B cell (primary cell): ENCODE measurements around the gene SLC6A6. TPM values are rescaled to one million over a fixed set of nuclear protein-coding genes. Genes with fewer than 3 reads are reported as not detected.

ENCODE experiments used
- ATAC-seq: fragments of 200-7000 bp; cut with Tn5 transposase; one replicate; pipeline ENCODE4 v1.10.0; 2021; ENCODE audit warnings: low read depth, mild to moderate bottlenecking, moderate number of reproducible peaks, moderate library complexity
- CTCF ChIA-PET: fragments of 350-600 bp; sonication (Branson Sonifier 250); formaldehyde crosslinking; loops from one replicate; lab custom pipeline; 2021; ENCODE audit warnings: antibody characterized with exemption, inconsistent platforms; lab: Charles Lee
- POLR2A ChIA-PET: fragments of 350-600 bp; sonication (Branson Sonifier 250); formaldehyde crosslinking; loops from one replicate; lab custom pipeline; 2021; ENCODE audit warnings: antibody characterized with exemption; lab: Charles Lee
- DNase-seq: peaks from one replicate; pipeline ENCODE4 v3.0.0; 2013
- H2AFZ ChIP-seq: 2 replicates; pipeline ENCODE4 v1.6.1; 2012; ENCODE audit warnings: mild to moderate bottlenecking, low read depth, low read length; ENCODE audit not compliant: insufficient read depth, poor library complexity, severe bottlenecking
- H3K27ac ChIP-seq, 2 donors: 1 replicate in 1 of 2; 2 replicates in 1 of 2; pipeline ENCODE4 v1.5.1; 2012 to 2013; ENCODE audit warnings: low read length in 2 of 2, mild to moderate bottlenecking in 2 of 2, moderate library complexity in 1 of 2
- H3K27me3 ChIP-seq, 4 experiments: fragments of 200-600 bp in 1 of 4; sonication (generic) in 1 of 4; replicated peaks in 1 of 4; 1 replicate in 2 of 4; 2 replicates in 2 of 4; pipeline versions ENCODE4 v1.6.1 to v1.7.0; 2013 to 2016; ENCODE audit warnings: low read length in 3 of 4, mild to moderate bottlenecking in 2 of 4, mixed read lengths in 1 of 4, moderate library complexity in 1 of 4; ENCODE audit not compliant: insufficient read depth in 4 of 4, control insufficient read depth in 3 of 4; ENCODE audit errors: control extremely low read depth in 1 of 4
- H3K36me3 ChIP-seq, 2 experiments: replicated peaks in 1 of 2; 1 replicate in 1 of 2; 2 replicates in 1 of 2; pipeline versions ENCODE4 v1.6.1 to v1.7.1; 2013; ENCODE audit warnings: low read length in 1 of 2; ENCODE audit not compliant: insufficient read depth in 2 of 2, control insufficient read depth in 1 of 2; ENCODE audit errors: control extremely low read depth in 1 of 2, extremely low read depth in 1 of 2
- H3K4me1 ChIP-seq, 2 donors: fragments of 200-600 bp in 1 of 2; sonication (generic) in 1 of 2; 1 replicate in 1 of 2; 2 replicates in 1 of 2; pipeline versions ENCODE4 v1.5.1 to v1.6.1; 2013 to 2017; ENCODE audit warnings: low read length in 2 of 2; ENCODE audit not compliant: control insufficient read depth in 2 of 2, insufficient read depth in 2 of 2
- H3K4me2 ChIP-seq: replicated peaks from 2 replicates; pipeline ENCODE3; 2012; ENCODE audit warnings: mild to moderate bottlenecking, low read depth, low read length; ENCODE audit not compliant: poor library complexity, severe bottlenecking
- H3K4me3 ChIP-seq, 5 experiments: fragments of 200-600 bp in 1 of 5; sonication (generic) in 1 of 5; 1 replicate in 3 of 5; 2 replicates in 2 of 5; pipeline versions ENCODE4 v1.5.1 to v1.7.0; 2011 to 2016; ENCODE audit warnings: low read length in 4 of 5, mild to moderate bottlenecking in 4 of 5, low read depth in 2 of 5, control low read depth in 1 of 5, moderate library complexity in 1 of 5; ENCODE audit not compliant: insufficient read depth in 1 of 5; ENCODE audit errors: control extremely low read depth in 1 of 5, extremely low read depth in 1 of 5
- H3K79me2 ChIP-seq: fragments of 200-600 bp; sonication (generic); one replicate; pipeline ENCODE4 v1.6.0; 2016; ENCODE audit warnings: low read length; ENCODE audit not compliant: control insufficient read depth, insufficient read depth
- H3K9ac ChIP-seq: fragments of 200-600 bp; sonication (generic); 2 replicates; pipeline ENCODE4 v1.6.1; 2017; ENCODE audit warnings: mild to moderate bottlenecking, low read length, moderate library complexity
- H3K9me3 ChIP-seq, 3 donors: one replicate each; pipeline versions ENCODE4 v1.6.1 to v1.7.1; 2013; ENCODE audit warnings: low read length in 2 of 3; ENCODE audit not compliant: control insufficient read depth in 2 of 3, insufficient read depth in 1 of 3; ENCODE audit errors: control extremely low read depth in 1 of 3
- H4K20me1 ChIP-seq: 2 replicates; pipeline ENCODE4 v1.6.0; 2012; ENCODE audit warnings: mild to moderate bottlenecking, low read length; ENCODE audit not compliant: insufficient read depth, control insufficient read depth, poor library complexity, severe bottlenecking
- H3K27ac Mint-ChIP-seq: one replicate; pipeline ENCODE4 v1.8.0; 2021; ENCODE audit warnings: mixed read lengths
- H3K27me3 Mint-ChIP-seq: one replicate; pipeline ENCODE4 v1.8.0; 2021; ENCODE audit warnings: mixed read lengths
- H3K4me1 Mint-ChIP-seq: one replicate; pipeline ENCODE4 v1.8.0; 2021; ENCODE audit warnings: mixed read lengths
- H3K4me3 Mint-ChIP-seq: one replicate; pipeline ENCODE4 v1.8.0; 2021; ENCODE audit warnings: mixed read lengths
- H3K9me3 Mint-ChIP-seq: one replicate; pipeline ENCODE4 v1.8.0; 2022; ENCODE audit warnings: mixed read lengths; ENCODE audit not compliant: insufficient read depth
- EZH2 ChIP-seq: IDR thresholded peaks from 2 replicates; pipeline ENCODE4 v1.6.1; 2012; ENCODE audit warnings: borderline replicate concordance, low read depth, mild to moderate bottlenecking, moderate library complexity, low read length; ENCODE audit not compliant: insufficient read depth, poor library complexity, severe bottlenecking
- WGBS: methylation state at CpG from one replicate; pipeline ENCODE4 v1.1.5; 2013; ENCODE audit warnings: missing lambda C conversion rate; ENCODE audit not compliant: insufficient coverage; 5-methylcytosine and 5-hydroxymethylcytosine counted together
- intact Hi-C: fragments of 100-400 bp; cut with micrococcal nuclease; formaldehyde crosslinking; loops from one replicate; pipeline ENCODE4 v1.10.0; 2022
- polyA plus RNA-seq: library from polyadenylated mRNA; depleted of rRNA; stranded (reverse); fragments of >200 nt; gene quantifications from 2 replicates; pipeline ENCODE4 v1.2.3, GENCODE V29; 2012
- total RNA-seq, 2 donors: library from RNA; stranded (reverse); fragments of 120-200 nt in 1 of 2; gene quantifications; 1 replicate in 1 of 2; 2 replicates in 1 of 2; pipeline versions ENCODE4 v1.2.3 to v1.2.4, GENCODE V29; 2013 to 2022
- TF ChIP-seq, protein P1 (sequence below): fragments of 200-600 bp; IDR thresholded peaks from one replicate; pipeline ENCODE4 v1.8.0; 2022; ENCODE audit warnings: antibody characterized with exemption, mild to moderate bottlenecking

The SLC6A6 gene
- total and polyA plus RNA-seq, 2 donors (not counting 1 experiment from before 2014, with no cell fraction given) = 34.2 to 48.7 TPM

DNA sequence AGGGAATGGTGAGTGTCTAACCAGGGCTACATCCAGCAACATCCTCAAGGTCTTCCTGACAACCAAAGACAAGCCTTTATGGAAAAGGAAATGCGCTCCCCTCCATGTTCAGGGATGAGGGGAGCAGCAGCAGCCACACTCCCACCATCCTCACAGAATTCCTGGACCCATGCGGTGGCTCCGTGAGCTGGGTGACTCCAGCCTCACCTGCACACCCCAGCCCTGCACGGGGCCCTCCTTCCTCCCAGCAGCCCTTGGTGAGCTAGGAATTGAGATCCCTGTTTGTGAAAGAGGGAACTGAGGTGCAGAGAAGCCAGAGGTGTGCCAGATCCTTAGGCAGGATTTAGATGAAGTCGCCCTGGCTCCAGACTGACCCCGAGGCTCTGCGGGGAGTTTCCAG lies 85.4 kb downstream of the SLC6A6 start:
- Histone ChIP-seq H3K9ac (no peak overlapping the region), H3K27ac (no peak overlapping the region), H3K4me2 (no peak overlapping the region), H3K79me2 (no peaks in the 10 kb centered on the region), H4K20me1 (no peaks in the 10 kb centered on the region), H3K9me3 (no peaks in the 10 kb centered on the region), H3K4me1 (no peaks in the 10 kb centered on the region), H3K36me3 (peaks cover 0 to 45% of the 10 kb centered on the region in 2 experiments), H3K4me3 (no peak overlapping the region), H2AFZ (no peak overlapping the region), H3K27me3 (no peaks in the 10 kb centered on the region)
- no peak for TF ChIP-seq EZH2
- TF ChIP-seq, protein P1, sequence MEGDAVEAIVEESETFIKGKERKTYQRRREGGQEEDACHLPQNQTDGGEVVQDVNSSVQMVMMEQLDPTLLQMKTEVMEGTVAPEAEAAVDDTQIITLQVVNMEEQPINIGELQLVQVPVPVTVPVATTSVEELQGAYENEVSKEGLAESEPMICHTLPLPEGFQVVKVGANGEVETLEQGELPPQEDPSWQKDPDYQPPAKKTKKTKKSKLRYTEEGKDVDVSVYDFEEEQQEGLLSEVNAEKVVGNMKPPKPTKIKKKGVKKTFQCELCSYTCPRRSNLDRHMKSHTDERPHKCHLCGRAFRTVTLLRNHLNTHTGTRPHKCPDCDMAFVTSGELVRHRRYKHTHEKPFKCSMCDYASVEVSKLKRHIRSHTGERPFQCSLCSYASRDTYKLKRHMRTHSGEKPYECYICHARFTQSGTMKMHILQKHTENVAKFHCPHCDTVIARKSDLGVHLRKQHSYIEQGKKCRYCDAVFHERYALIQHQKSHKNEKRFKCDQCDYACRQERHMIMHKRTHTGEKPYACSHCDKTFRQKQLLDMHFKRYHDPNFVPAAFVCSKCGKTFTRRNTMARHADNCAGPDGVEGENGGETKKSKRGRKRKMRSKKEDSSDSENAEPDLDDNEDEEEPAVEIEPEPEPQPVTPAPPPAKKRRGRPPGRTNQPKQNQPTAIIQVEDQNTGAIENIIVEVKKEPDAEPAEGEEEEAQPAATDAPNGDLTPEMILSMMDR = no peak
- ChIA-PET CTCF (interaction anchor here (0.9 kb wide), 1 partner anchor 22 kb away, joined by 3 read pairs; no protein-coding TSS in a partner anchor), POLR2A (no interaction called here)
- DNase-seq (no peak), ATAC-seq (no peak)
- Mint-ChIP-seq H3K27me3 (no peaks in the 10 kb centered on the region), H3K4me3 (no peak overlapping the region), H3K9me3 (no peaks in the 10 kb centered on the region), H3K4me1 (no peaks in the 10 kb centered on the region), H3K27ac (no peak overlapping the region)
- intact Hi-C loops = no loop called here
- 93% methylated on average over 3 of the region's 7 CpGs for WGBS

GRCh38 chr3:14488286-14489041 lies 86.1 kb downstream of the SLC6A6 start:
- Mint-ChIP-seq H3K4me3 (no peak overlapping the region), H3K27ac (no peak overlapping the region), H3K4me1 (no peaks in the 10 kb centered on the region), H3K27me3 (no peaks in the 10 kb centered on the region), H3K9me3 (no peaks in the 10 kb centered on the region)
- Histone ChIP-seq H3K4me2 (no peak overlapping the region), H3K4me1 (no peaks in the 10 kb centered on the region), H3K27me3 (no peaks in the 10 kb centered on the region), H3K27ac (no peak overlapping the region), H3K9me3 (no peaks in the 10 kb centered on the region), H2AFZ (no peak overlapping the region), H3K79me2 (no peaks in the 10 kb centered on the region), H3K9ac (no peak overlapping the region), H3K36me3 (peaks cover 0 to 38% of the 10 kb centered on the region in 2 experiments), H3K4me3 (no peak overlapping the region), H4K20me1 (no peaks in the 10 kb centered on the region)
- CTCF ChIA-PET = interaction anchor here (0.9 kb wide), 1 partner anchor 21 kb away, joined by 3 read pairs; no protein-coding TSS in a partner anchor
- 86% methylated on average over 5 of the region's 7 CpGs for WGBS
- intact Hi-C loops = no loop called here
- ATAC-seq = no peak
- POLR2A ChIA-PET = no interaction called here
- no peak for TF ChIP-seq EZH2
- TF ChIP-seq, protein P1 = no peak
- DNase-seq = no peak
